ENCODE data around the gene KDM6A.
"Not testable (repeated sequence)": the region's sequence is repeated elsewhere in the genome, so short reads cannot be mapped to it uniquely, and the experiment has no call there.

KDM6A gene

GRCh38 chrX:44918722-44919121 is 45.7 kb downstream of the KDM6A start:
- DNase-seq (ENCODE audit: low read depth in 1 of 2, low spot score in 1 of 2) = no peak

GRCh38 chrX:44922980-44923379 is 50.0 kb downstream of the KDM6A start:
- DNase-seq (ENCODE audit: low read depth in 1 of 2, low spot score in 1 of 2) = no peak

GRCh38 chrX:44927398-44927797 is 54.4 kb downstream of the KDM6A start:
- no peak for DNase-seq (ENCODE audit: low read depth in 1 of 2, low spot score in 1 of 2)

GRCh38 chrX:44931441-44931973 is 58.5 kb downstream of the KDM6A start:
- no peak for DNase-seq (ENCODE audit: low read depth in 1 of 2, low spot score in 1 of 2)

- DNase-seq (ENCODE audit: low read depth in 1 of 2, low spot score in 1 of 2) = no peak
Measured at GRCh38 chrX:44935172-44935571, 62.2 kb downstream of the KDM6A start.

GRCh38 chrX:44935640-44936039 is 62.7 kb downstream of the KDM6A start:
- DNase-seq (ENCODE audit: low read depth in 1 of 2, low spot score in 1 of 2) = no peak

- DNase-seq (ENCODE audit: low read depth in 1 of 2, low spot score in 1 of 2) = no peak
Measured at GRCh38 chrX:44937606-44938005, 64.6 kb downstream of the KDM6A start.

- no peak for DNase-seq (ENCODE audit: low read depth in 1 of 2, low spot score in 1 of 2)
Measured at GRCh38 chrX:44938111-44938510, 65.1 kb downstream of the KDM6A start.

- DNase-seq (ENCODE audit: low read depth in 1 of 2, low spot score in 1 of 2) = not testable (repeated sequence)
Measured at GRCh38 chrX:44940541-44940940, 67.6 kb downstream of the KDM6A start.

- no peak for DNase-seq (ENCODE audit: low read depth in 1 of 2, low spot score in 1 of 2)
Measured at GRCh38 chrX:44943007-44943406, 70.0 kb downstream of the KDM6A start.

GRCh38 chrX:44944894-44945293 is 71.9 kb downstream of the KDM6A start:
- no peak for DNase-seq (ENCODE audit: low read depth in 1 of 2, low spot score in 1 of 2)

- DNase-seq (ENCODE audit: low read depth in 1 of 2, low spot score in 1 of 2) = no peak
Measured at GRCh38 chrX:44945736-44946135, 72.7 kb downstream of the KDM6A start.

- no peak for DNase-seq (ENCODE audit: low read depth in 1 of 2, low spot score in 1 of 2)
Measured at GRCh38 chrX:44946771-44947170, 73.8 kb downstream of the KDM6A start.

- DNase-seq (ENCODE audit: low read depth in 1 of 2, low spot score in 1 of 2) = no peak
Measured at GRCh38 chrX:44947995-44948394, 75.0 kb downstream of the KDM6A start.

- DNase-seq (ENCODE audit: low read depth in 1 of 2, low spot score in 1 of 2) = no peak
Measured at GRCh38 chrX:44948406-44948805, 75.4 kb downstream of the KDM6A start.

GRCh38 chrX:44949125-44949524 is 76.1 kb downstream of the KDM6A start:
- DNase-seq (ENCODE audit: low read depth in 1 of 2, low spot score in 1 of 2) = no peak

- not testable (repeated sequence) for DNase-seq (ENCODE audit: low read depth in 1 of 2, low spot score in 1 of 2)
Measured at GRCh38 chrX:44950471-44951366, 77.7 kb downstream of the KDM6A start.

- DNase-seq (ENCODE audit: low read depth in 1 of 2, low spot score in 1 of 2) = no peak
Measured at GRCh38 chrX:44951572-44952067, 78.6 kb downstream of the KDM6A start.

- DNase-seq (ENCODE audit: low read depth in 1 of 2, low spot score in 1 of 2) = no peak
Measured at GRCh38 chrX:44952329-44953027, 79.5 kb downstream of the KDM6A start.

- no peak for DNase-seq (ENCODE audit: low read depth in 1 of 2, low spot score in 1 of 2)
Measured at GRCh38 chrX:44953734-44954502, 80.9 kb downstream of the KDM6A start.

GRCh38 chrX:44954562-44954961 is 81.6 kb downstream of the KDM6A start:
- no peak for DNase-seq (ENCODE audit: low read depth in 1 of 2, low spot score in 1 of 2)
